ENCODE data around the gene PTPRN2. TPM values are rescaled to one million over a fixed set of nuclear protein-coding genes. Genes with fewer than 3 reads are reported as not detected.

The PTPRN2 gene
- total and polyA plus RNA-seq, 2 donors (not counting 3 experiments of a cell fraction or from before 2014, with no cell fraction given) = 0.62 to 0.88 TPM

GRCh38 chr7:158083526-158084310 is 503.9 kb downstream of the PTPRN2 start:
- no peaks in the 10 kb centered on the region for H4K20me1 ChIP-seq (replicated peaks; ENCODE audit: control insufficient read depth, extremely low read depth, insufficient read depth, low read length)
- FAIRE-seq = no peak
- CTCF ChIA-PET = no interaction called here
- no peaks in the 10 kb centered on the region for H3K27me3 ChIP-seq (ENCODE audit: control insufficient read depth in 2 of 2, insufficient read depth in 2 of 2, low read length in 2 of 2)
- TF ChIP-seq, protein P1, sequence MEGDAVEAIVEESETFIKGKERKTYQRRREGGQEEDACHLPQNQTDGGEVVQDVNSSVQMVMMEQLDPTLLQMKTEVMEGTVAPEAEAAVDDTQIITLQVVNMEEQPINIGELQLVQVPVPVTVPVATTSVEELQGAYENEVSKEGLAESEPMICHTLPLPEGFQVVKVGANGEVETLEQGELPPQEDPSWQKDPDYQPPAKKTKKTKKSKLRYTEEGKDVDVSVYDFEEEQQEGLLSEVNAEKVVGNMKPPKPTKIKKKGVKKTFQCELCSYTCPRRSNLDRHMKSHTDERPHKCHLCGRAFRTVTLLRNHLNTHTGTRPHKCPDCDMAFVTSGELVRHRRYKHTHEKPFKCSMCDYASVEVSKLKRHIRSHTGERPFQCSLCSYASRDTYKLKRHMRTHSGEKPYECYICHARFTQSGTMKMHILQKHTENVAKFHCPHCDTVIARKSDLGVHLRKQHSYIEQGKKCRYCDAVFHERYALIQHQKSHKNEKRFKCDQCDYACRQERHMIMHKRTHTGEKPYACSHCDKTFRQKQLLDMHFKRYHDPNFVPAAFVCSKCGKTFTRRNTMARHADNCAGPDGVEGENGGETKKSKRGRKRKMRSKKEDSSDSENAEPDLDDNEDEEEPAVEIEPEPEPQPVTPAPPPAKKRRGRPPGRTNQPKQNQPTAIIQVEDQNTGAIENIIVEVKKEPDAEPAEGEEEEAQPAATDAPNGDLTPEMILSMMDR (IDR thresholded peaks at IDR 0.05; ENCODE audit: extremely low read depth in 1 of 2, insufficient read depth in 1 of 2, low read depth in 1 of 2, low read length in 2 of 2) = no peak
- TF ChIP-seq GATA2 (IDR thresholded peaks at IDR 0.05; ENCODE audit: insufficient read depth, insufficient read length, low read depth, low read length) (no peak), POLR2AphosphoS5 (IDR thresholded peaks at IDR 0.05; ENCODE audit: insufficient read depth, low read depth, low read length) (no peak), POLR2A (IDR thresholded peaks at IDR 0.05; ENCODE audit: low read depth, low read length) (no peak)
- TF ChIP-seq, protein P2, sequence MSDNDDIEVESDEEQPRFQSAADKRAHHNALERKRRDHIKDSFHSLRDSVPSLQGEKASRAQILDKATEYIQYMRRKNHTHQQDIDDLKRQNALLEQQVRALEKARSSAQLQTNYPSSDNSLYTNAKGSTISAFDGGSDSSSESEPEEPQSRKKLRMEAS (IDR thresholded peaks at IDR 0.05; ENCODE audit: insufficient read depth, insufficient read length) = no peak
- dilution Hi-C loops (cut with MboI; ENCODE audit: extremely low pct_ligation_motif_present, low sequenced_read_pairs) (no loop called here), intact Hi-C loops (cut with micrococcal nuclease) (no loop called here)
- H3K27ac ChIP-seq (ENCODE audit: insufficient read depth, low read depth, low read length) = no peak overlapping the region
- H3K9me3 ChIP-seq (replicated peaks; ENCODE audit: control insufficient read depth, insufficient read depth, low read length) = peaks cover 6% of the 10 kb centered on the region
- no peak overlapping the region for H3K9ac ChIP-seq (replicated peaks; ENCODE audit: extremely low read depth, insufficient read depth, low read length)
- no peak overlapping the region for H2AFZ ChIP-seq (ENCODE audit: low read depth, low read length)
- POLR2A ChIA-PET = no interaction called here
- H3K4me2 ChIP-seq (ENCODE audit: insufficient read depth, low read length) = no peak overlapping the region
- no TSS peak for BruUV-seq (replicated peaks)
- H3K9me1 ChIP-seq (replicated peaks; ENCODE audit: control insufficient read depth, extremely low read depth, insufficient read depth, low read length) = no peaks in the 10 kb centered on the region
- H3K4me1 ChIP-seq (ENCODE audit: control insufficient read depth, extremely low read depth, insufficient read depth, low read length) = no peaks in the 10 kb centered on the region
- no peaks in the 10 kb centered on the region for H3K79me2 ChIP-seq (ENCODE audit: control insufficient read depth, insufficient read depth, low read length)
- H3K36me3 ChIP-seq (ENCODE audit: control insufficient read depth in 2 of 2, extremely low read depth in 1 of 2, insufficient read depth in 2 of 2, low read length in 2 of 2) = no peaks in the 10 kb centered on the region
- no peak overlapping the region for H3K4me3 ChIP-seq (replicated peaks in 1 of 3; ENCODE audit: insufficient read depth in 1 of 3, low read depth in 1 of 3, low read length in 3 of 3)
- DNase-seq (ENCODE audit: low read depth, low spot score) = no peak

Measured in endothelial cell of umbilical vein (primary cell).